ENCODE results near the gene SLC44A3. TPM values are rescaled to one million over a fixed set of nuclear protein-coding genes. Genes with fewer than 3 reads are reported as not detected.

The SLC44A3 gene
- total and polyA plus RNA-seq, 3 donors from 2014 or later = 2.7 to 6.4 (median 3.4) TPM

DNA sequence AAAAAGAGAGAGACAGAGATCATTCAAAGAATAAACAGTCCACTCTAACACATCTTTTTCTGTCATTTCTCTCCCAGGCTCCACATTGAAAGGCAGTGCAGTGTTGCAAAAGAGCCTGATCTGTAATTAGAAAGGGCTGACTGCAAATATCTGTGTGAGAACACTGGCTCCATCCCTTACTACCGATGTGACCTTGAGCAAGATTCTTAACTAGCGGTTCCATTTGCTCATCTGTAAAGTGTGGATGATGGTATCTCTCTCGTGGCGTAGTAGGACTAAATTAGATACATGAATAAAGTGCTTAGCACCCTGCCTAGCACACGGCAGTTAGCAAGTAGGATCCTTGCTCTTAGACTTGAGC lies 26.9 kb upstream of the SLC44A3 start:
- Histone ChIP-seq H3K4me3 (no peak overlapping the region), H3K36me3 (ENCODE audit: low read depth, missing control alignments) (no peaks in the 10 kb centered on the region), H3K27ac (peak overlapping the region; percentile 42 to 83), H3K4me1 (peaks cover 17% of the 10 kb centered on the region), H3K27me3 (no peaks in the 10 kb centered on the region), H3K9me3 (no peaks in the 10 kb centered on the region)
- intact Hi-C loops (cut with DNase I; ENCODE audit: low total_unique reads) = no loop called here
- TF ChIP-seq POLR2A (IDR thresholded peaks at IDR 0.05) = no peak
- no peak for TF ChIP-seq CTCF (IDR thresholded peaks at IDR 0.05)
- WGBS, 2 donors = 26 to 48% methylated on average over 5 of the region's 5 CpGs
- no peak for DNase-seq

- Histone ChIP-seq H3K27ac (no peak overlapping the region), H3K27me3 (no peaks in the 10 kb centered on the region), H3K9me3 (no peaks in the 10 kb centered on the region), H3K4me1 (peaks cover 21% of the 10 kb centered on the region), H3K4me3 (no peak overlapping the region), H3K36me3 (ENCODE audit: low read depth, missing control alignments) (no peaks in the 10 kb centered on the region)
- intact Hi-C loops (cut with DNase I; ENCODE audit: low total_unique reads) = no loop called here
- no peak for DNase-seq
- WGBS, 2 donors = 71 to 80% methylated on average over 7 of the region's 7 CpGs
- TF ChIP-seq CTCF (IDR thresholded peaks at IDR 0.05) (no peak), POLR2A (IDR thresholded peaks at IDR 0.05) (no peak)
Measured at GRCh38 chr1:94795434-94795833, 24.7 kb upstream of the SLC44A3 start.

DNA sequence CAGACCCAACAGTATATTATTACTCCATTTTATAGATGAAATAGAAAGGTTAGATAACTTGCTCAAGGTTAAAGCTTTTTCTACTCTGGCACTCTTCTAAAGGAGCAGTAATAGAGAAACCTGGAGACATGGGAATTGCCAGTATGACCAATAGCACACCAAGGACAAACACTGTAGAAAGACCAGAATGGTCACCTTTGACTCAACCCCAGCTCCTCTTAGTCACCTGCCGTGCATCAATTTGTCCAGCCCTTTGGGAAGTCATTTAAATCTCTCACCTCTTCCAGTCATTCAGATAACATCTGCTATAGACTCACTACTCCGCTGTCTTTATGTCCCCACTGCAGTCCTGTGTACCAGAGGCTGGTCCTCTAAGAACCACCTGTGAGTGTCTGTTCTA lies 23.9 kb upstream of the SLC44A3 start:
- no peak for DNase-seq

GRCh38 chr1:94797291-94797690 lies 22.9 kb upstream of the SLC44A3 start:
- Histone ChIP-seq H3K4me1 (peaks cover 30% of the 10 kb centered on the region), H3K27me3 (no peaks in the 10 kb centered on the region), H3K4me3 (no peak overlapping the region), H3K36me3 (ENCODE audit: low read depth, missing control alignments) (no peaks in the 10 kb centered on the region), H3K27ac (peak overlapping the region in 1 of 2 donors; percentile 46), H3K9me3 (no peaks in the 10 kb centered on the region)
- WGBS, 2 donors = 29 to 48% methylated on average over 1 of the region's 1 CpG
- intact Hi-C loops (cut with DNase I; ENCODE audit: low total_unique reads) = no loop called here
- TF ChIP-seq CTCF (IDR thresholded peaks at IDR 0.05) (no peak), POLR2A (IDR thresholded peaks at IDR 0.05) (no peak)
- DNase-seq = no peak

More for the DNA sequence above, 23.9 kb upstream of the SLC44A3 start:
- peaks cover 25% of the 10 kb centered on the region for H3K4me1 ChIP-seq
- intact Hi-C loops (cut with DNase I; ENCODE audit: low total_unique reads) = no loop called here
- 96 to 97% methylated on average over 2 of the region's 2 CpGs for WGBS, 2 donors
- TF ChIP-seq CTCF (IDR thresholded peaks at IDR 0.05) = no peak
- no peak for TF ChIP-seq POLR2A (IDR thresholded peaks at IDR 0.05)
- H3K27me3 ChIP-seq = no peaks in the 10 kb centered on the region
- H3K9me3 ChIP-seq = no peaks in the 10 kb centered on the region
- H3K4me3 ChIP-seq = no peak overlapping the region
- H3K36me3 ChIP-seq (ENCODE audit: low read depth, missing control alignments) = no peaks in the 10 kb centered on the region
- no peak overlapping the region for H3K27ac ChIP-seq

DNA sequence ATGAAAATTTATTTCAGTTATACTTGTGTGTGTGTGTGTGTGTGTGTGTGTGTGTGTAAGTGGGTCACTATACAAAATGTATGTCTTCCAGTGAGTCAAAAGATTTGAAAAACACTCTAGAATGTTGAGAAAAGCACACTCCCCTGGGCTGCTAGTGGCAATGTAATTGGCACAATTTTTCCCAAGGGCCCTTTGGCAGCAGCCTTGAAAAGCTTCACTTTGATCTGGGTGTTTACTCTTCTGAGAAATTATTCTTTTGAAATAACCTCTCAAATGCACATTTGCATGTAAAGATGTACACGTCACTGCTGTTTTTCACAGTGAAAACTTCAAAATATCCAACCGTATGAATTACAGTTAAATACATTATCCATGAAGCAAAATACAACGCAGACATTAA lies 22.1 kb upstream of the SLC44A3 start:
- H3K9me3 ChIP-seq = no peaks in the 10 kb centered on the region
- TF ChIP-seq POLR2A (IDR thresholded peaks at IDR 0.05) = no peak
- TF ChIP-seq CTCF (IDR thresholded peaks at IDR 0.05) = no peak
- no peak overlapping the region for H3K4me3 ChIP-seq
- 87 to 89% methylated on average over 3 of the region's 3 CpGs for WGBS, 2 donors
- no peak overlapping the region for H3K27ac ChIP-seq
- no peaks in the 10 kb centered on the region for H3K27me3 ChIP-seq
- intact Hi-C loops (cut with DNase I; ENCODE audit: low total_unique reads) = no loop called here
- no peak for DNase-seq
- no peaks in the 10 kb centered on the region for H3K36me3 ChIP-seq (ENCODE audit: low read depth, missing control alignments)
- peaks cover 31% of the 10 kb centered on the region for H3K4me1 ChIP-seq
